NCI-H82 (cell line): ENCODE data around the gene OVOL3.
"Not testable (repeated sequence)": the region's sequence is repeated elsewhere in the genome, so short reads cannot be mapped to it uniquely, and the experiment has no call there.

Experiments used
- DNase-seq: peaks from one replicate; lab custom pipeline; 2025; lab: John Stamatoyannopoulos, UW

The OVOL3 gene

DNA sequence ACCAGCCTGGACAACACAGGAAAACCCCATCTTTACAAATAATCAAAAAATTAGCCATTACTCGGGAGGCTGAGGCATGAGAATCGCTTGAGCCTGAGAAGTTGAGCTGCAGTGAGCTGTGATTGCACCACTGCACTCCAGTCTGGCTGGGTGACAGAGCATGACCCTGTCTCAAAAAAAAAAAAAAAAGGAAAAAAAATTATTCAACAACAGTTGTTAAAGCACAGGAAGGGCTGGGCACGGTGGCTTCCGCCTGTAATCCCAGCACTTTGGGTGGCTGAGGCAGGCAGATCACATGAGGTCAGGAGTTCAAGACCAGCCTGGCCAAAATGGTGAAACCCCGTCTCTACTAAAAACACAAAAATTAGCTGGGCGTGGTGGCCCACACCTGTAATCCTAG is 20.3 kb downstream of the OVOL3 start:
- DNase-seq, result not testable (repeated sequence)

DNA sequence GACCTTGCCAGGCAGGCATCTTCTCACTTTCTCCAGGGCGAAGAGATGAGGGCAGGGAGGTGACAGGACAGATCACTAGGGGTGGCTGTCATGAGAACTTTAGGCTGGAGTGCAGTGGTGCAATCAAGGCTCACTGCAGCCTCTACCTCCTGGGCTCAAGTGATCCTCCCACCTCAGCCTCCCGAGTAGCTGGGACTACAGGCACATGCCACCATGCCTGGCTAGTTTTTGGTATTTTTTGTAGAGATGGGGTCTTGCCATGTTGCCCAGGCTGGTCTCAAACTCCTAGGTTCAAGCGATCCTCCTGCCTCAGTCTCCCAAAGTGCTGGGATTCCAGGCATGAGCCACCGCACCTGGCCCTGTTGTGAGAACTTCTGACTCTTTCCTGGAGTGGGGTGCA is 23.9 kb downstream of the OVOL3 start:
- DNase-seq, result not testable (repeated sequence)

DNA sequence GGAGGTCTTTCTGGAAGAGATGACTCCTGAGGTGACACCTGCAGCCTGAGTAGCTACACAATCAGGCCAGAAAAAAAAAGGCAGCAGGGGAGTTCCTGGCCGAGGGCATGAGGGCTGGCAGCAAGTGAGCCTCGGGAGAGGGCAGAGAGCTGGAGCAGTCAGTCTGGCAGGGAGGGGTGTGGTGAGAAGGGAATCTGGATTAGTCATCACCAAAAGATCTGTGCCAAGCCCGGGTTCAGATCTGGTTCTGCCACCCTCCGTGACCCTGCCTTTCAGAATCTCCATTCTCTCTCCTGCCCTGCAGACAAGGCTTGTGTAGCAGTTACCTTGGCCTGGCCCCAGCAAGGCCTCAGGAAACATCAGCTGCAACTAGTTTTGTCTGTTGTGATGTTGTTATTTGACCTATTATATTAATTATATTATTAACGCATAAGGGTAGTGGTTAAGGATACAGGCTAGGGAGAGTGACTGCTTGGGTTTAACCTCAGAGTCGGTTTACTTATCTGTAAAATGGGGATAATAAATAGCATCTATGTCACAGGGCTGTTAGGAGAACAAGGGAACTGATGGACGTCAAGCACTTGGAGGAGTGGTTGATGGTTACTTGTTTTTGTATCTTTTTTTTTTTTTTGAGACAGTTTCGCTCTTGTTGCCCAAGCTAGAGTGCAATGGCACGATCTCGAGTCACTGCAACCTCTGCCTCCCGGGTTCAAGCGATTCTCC is 26.2 kb downstream of the OVOL3 start:
- DNase-seq, result no peak

DNA sequence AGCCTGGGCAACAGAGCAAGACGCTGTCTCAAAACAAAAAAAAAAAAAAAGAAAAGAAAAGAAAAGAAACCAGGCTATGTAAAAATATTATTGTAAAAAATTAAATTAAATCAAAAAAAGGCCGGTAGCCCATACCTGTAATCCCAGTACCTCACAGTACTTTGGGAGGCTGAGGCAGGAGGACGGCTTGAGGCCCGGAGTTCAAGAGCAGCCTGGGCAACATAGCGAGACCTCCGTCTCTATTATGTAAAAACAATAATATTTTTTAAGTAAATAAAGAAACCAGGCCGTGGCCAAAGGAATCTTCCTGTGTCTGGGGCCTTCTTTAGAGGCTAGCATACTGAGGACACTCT is 28.2 kb downstream of the OVOL3 start:
- DNase-seq, result no peak

DNA sequence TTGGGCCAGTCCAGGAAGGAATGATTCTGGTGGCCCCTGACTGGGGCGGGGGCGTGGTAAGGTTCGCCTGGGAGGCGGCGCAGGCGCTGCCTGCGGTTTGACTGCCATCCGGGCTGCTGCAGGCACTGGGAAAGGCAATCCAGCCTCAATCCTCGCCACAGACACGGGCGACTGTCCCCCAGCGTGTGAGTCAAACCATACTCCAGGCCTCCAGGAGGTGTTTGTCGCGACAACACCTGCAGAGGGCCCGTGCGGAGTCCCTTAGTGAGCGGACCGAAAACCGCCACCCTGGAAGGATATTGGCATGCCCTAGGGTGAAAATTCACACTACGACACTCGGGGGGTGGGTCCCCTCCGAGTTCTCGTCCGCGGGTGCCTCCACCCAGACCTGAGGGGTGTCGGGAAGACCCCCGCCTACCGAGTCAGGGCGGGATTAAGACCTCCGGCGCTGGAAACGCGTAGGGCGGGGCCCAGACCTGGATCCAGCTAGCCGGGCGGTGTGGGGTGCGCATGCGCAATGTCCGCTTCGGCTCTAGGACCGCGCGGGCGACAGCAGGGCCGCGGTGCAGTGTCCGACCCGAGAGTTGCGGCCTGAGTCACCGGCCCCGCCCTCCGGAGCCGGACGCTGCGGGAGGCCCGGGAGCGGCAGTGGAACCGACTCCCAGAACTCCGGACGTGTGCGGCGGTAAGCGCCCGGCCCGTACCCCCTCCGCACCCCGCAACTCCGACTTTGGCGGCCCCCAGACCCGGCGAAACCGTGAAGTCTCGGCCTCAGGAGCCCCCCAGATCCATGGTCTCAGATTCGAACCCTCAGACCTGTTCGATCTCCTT is 28.7 kb downstream of the OVOL3 start, which contains the start of gene CAPNS1:
TSS of gene CAPNS1 (plus strand) at position 594 of the 831 bp plus-strand sequence. CDS start 946 bp downstream, outside the sequence.
- DNase-seq, result peak; percentile 99

DNA sequence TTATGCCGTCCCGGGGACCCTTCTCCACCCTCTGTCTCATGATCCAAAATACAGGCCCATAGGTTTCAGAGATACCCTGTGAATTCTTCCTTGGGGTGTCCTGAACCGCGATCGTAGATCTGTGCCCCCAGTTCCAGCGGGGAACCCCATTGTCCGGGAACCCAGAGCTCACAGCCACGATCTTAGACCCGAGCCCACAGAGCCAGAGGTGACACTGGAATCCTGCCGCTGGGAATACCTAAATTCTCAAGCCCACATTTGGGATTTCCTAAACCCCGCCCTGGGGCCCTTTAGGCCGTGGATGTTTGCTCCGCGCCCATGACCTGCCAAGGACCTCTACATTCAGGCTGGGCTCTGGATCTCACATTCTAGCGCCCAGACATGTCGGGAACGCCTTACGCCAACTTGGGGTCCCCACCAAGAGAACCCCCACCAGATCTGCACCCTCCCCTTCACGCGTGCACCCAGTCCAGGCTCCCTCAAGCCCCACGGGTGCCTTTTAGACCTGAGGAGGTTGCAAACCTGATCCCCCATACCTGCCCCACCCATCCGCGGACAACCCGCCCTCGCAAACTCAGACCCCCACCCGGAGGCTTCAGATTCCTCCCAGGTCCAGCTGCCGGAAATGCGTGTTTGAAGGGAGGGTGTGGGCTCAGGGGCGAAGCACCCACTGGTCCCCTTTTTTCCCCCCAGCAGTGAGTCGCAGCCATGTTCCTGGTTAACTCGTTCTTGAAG is 29.5 kb downstream of the OVOL3 start:
- DNase-seq, result peak; percentile 90

DNA sequence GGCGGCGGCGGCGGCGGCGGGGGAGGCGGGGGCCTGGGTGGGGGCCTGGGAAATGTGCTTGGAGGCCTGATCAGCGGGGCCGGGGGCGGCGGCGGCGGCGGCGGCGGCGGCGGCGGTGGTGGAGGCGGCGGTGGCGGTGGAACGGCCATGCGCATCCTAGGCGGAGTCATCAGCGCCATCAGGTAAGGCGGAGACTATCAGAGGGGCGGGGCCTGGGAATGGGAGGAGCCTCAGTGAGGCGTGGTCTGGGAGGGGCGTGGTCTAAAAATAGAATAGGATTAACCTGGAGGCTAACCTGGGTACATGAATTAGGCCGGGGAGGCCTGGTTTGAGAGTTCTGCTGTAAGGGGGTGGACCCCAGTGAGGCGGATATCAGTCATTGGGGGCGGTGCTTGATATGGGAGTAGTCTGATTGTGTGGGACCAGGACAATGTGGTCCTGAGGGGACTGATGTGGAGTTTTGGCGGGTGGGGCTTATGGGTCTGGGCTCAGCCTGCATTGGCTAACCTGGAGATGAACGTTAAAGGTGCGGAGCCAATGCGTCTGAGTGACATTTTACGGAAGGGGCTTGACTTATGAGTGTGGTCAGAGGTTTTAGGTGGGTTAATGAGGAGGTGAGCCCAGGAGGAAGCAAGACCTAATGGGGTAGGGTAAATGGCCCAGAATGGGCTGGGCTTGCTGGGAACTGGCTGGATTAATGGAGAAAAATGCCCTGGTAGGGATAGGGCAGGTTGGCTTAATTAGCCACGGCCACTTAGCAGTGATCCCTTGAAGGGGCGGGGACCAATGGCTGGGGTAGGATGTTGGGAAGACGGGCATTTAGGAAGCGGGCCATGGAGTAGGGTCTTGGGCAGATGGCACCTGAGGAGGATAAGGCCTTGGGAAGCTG is 30.3 kb downstream of the OVOL3 start:
- DNase-seq, result peak; percentile 94

DNA sequence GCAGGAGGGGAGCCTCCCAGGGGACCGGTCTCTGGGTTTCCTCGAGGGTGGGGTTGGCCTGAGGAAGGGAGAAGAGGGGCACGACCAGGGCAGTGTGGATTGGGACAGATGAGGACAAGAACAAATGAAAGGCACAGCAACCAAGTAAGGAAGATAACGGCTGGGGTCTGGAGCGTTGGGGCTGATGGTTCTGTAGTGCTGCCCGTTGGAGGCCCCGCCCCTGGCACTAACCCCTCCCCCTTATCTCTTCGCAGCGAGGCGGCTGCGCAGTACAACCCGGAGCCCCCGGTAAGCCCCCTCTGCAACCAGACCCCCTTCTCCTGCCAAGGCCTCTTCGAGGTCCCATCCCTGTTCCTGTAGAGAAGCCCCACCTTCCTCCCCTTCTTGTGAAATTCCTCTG is 31.1 kb downstream of the OVOL3 start:
- DNase-seq, result no peak

DNA sequence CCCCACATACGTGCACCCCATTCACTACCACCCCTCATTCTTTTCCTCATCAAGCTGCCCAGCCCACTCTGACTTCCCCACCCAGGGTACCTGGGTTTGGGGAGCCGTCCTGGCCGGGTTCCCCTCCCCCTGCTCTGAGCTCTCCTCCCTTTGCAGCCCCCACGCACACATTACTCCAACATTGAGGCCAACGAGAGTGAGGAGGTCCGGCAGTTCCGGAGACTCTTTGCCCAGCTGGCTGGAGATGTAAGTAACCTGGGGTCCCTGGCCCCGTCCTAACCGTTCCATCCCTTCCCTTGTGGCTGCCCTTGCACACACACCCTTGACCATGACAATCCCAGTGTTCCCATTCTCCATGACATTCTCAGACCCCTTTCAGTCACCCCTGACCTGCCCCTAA is 31.6 kb downstream of the OVOL3 start:
- no peak for DNase-seq

DNA sequence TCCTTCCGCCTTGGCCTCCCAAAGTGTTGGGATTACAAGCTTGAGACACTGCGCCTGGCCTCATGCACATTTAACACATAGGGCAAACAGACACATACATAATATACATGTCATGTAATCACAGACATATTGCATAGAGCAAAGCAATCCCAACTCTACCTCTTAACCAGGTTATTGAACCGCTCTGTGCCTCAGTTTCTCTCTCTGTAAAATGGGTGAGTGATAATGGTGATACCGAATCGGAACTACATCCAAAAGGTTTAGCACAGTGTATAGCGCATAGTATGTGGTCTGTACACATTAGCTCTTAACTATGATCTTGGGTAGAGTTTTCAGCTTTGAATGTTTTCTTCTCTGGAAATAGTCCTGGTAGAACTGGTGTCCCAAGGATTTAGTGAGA is 33.7 kb downstream of the OVOL3 start:
- DNase-seq, result no peak

DNA sequence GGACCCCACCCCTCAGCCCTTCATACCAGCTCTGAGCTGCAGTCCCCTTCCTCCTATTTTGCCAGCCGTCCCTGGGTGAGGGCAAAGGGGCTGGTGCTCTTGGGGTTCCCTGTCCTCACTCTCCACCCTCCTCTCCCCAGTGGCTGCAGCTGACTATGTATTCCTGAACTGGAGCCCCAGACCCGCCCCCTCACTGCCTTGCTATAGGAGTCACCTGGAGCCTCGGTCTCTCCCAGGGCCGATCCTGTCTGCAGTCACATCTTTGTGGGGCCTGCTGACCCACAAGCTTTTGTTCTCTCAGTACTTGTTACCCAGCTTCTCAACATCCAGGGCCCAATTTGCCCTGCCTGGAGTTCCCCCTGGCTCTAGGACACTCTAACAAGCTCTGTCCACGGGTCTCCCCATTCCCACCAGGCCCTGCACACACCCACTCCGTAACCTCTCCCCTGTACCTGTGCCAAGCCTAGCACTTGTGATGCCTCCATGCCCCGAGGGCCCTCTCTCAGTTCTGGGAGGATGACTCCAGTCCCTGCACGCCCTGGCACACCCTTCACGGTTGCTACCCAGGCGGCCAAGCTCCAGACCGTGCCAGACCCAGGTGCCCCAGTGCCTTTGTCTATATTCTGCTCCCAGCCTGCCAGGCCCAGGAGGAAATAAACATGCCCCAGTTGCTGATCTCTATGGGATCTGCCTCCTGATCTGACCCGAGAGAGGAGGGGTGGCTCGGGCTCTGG is 38.9 kb downstream of the OVOL3 start:
- no peak for DNase-seq

DNA sequence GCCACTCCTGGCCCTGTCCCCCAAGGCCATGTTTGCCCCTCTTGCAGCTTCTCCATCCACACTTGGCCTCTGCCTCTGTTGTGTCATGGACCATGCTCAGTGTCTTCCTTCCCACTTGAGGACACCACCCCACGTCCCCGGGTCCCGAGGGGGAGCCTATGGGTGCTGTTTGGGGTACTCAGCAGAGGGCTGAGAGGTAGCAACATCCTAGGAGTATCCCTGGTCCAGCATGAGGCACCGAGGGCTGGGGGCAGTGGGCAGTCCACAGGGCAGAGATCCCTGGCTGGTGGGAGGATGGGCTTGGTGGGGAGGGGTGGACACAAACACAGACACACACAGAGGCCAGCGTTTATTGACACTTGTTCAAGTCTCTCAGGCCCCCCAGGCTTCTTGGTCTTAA is 39.6 kb downstream of the OVOL3 start:
- DNase-seq, result no peak

DNA sequence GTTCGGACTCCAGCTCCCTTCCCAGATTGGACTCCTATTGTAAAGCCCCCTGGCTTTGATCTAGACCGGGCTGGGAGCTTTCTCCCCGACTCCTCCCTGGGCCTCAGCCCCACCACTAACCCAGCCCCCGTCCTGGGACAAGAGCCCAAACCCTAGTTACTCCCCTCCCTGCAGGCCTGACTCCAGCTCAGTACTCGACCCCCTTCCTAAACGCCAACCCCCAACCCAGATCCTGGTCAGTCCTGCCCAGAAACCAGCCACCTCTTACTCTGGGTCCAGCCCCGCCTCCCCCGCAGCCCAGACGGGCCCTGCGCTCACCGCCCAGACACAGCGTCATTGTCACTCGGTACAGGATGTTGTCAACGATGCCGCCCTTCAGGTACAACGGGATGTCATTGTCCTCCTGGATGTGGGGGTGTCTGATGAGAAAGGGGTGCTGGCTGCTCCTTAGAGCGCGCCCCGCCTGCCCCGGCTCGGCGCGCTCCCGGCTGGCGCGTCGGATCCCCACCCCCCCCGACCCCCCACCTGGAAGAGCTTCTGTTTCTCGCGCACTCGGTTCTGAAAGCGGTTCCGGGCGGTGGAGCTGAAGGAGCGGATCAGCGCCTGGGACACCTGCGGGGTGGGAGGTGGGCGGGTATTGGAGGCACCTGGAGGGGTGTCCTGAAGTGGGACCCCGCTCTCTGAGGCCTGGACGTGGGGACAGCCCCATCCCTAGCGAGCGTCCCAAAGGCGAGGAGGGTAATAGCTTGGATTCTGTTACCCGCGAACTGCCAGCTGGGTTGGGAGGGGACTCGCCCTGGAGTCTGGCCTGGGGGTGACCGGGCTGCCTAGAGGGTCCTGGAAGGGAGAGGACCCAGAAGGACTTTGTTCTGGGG is 40.4 kb downstream of the OVOL3 start:
- no peak for DNase-seq

DNA sequence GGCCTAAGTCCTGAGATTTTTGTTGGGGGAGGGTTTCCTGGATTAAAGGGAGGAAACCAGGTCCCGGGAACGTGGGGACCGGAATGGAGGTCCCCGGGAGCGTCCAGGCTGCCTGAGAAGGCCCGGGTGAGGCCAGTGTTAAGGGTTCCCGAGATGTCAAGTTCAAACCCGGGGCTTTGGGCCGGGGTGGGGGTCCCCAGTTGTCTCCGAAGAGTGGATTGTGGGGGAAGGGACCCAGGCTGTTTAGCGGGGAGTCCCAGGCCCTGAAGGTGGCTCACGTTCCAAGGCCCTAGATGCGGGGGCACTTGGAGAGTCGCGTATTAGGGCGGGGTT is 41.0 kb downstream of the OVOL3 start:
- no peak for DNase-seq

DNA sequence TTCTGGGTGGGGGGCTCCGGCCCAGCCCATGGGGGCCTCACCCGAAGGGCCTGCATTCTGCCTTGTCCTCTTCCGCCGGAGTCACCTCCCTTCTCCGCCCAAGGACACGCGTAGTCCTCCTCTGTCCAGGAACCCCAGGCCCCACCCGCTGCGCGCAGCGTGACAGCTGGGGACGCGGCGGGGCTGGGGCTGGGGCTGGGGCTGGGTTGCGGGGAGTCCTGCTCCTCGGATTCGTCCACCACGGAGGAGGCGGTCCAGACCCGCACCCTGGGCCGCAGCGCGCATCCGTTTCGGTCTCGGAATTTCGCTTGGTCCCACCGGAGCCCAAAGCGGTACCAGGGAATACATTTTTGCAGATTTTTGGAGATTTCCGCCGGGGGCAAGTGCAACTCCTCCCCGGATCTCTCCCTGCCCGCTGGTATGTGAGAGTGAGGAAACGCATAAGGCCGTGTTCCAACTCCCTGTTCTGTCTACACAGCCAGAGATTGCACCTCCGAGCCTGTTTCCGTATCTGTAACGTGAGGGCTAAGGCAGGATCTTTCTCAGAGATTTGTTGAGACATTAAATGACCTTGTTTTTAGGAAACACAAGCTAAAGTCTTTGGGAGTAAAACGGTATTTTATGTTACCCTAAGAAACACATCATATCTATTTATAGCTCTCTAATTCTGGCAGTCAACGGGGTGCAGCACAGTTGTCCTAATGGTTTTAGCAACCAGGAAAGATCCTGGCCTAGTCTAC is 41.6 kb downstream of the OVOL3 start, which contains the start of gene COX7A1:
TSS of gene COX7A1 (minus strand) at position 96 of the 740 bp plus-strand sequence. CDS start at position 56, 40 bp downstream.
- DNase-seq, result no peak

DNA sequence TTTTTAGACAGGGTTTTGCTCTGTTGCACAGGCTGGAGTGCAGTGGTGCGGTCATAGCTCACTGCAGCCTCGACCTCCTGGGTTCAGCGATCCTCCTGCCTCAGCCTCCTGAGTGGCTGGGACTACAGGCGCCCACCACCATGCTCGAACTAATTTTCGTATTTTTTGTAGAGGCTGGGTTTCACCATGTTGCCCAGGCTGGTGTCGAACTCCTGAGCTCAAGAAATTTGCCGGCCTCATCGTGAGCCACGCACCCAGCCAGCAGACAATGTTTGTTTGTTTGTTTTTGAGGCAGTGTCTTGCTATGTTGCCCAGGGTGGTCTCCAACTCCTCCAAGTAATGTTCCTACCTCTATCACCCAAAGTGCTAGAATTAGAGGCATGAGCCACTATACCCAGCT is 42.2 kb downstream of the OVOL3 start:
- DNase-seq, result no peak

DNA sequence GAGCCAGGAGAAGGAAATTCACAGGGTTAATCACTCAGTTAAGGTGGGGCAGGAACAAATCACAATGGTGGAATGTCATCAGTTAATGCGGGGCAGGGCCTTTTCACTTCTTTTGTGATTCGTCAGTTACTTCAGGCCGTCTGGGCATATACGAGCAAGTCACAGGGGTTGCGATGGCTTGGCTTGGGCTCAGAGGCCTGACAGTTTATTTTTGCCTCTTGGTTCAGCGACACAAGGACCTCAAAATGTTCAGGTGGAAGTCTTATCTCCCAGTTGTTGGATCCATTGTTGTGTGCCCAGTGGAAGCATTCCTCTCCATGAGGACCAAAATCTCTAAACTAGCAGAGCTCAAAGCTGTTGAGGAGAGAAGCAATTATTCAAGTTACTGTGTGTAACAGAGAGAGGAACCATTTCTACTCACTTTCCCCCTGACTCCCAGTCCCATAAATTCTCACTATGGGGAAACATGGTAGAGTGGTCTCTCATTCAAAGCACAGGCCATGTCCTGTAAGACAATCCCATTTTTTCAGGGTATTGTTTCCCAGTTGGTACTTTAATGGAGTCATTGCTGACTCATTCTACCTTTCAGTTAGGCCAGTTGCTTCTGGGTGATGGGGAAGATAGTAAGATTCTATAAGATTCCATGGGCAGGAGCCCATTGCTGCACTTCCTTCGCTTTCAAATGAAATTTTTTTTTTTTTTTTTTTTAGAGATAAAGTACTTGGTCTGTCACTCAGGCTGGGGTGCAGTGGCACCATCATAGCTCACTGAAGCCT is 50.1 kb downstream of the OVOL3 start:
- DNase-seq, result no peak
